Natural killer cell treated with Interleukin-12 subunit alpha and Interleukin-12 subunit beta and Interleukin-15 and Interleukin-18, amount 100 ng/mL, for 72 hours (primary cell): ENCODE measurements around the gene ENC1. TPM values are rescaled to one million over a fixed set of nuclear protein-coding genes. Genes with fewer than 3 reads are reported as not detected.

ENCODE experiments used
- ATAC-seq, 2 donors: fragments of 150-1000 bp; cut with Tn5 transposase in 1 of 2; sonication (Bioruptor Pico), chemical (Tn5 transposase) in 1 of 2; 2 replicates each; pipeline ENCODE4 v1.10.0; 2021
- DNase-seq: peaks from one replicate; pipeline ENCODE4 v3.0.0; 2022; ENCODE audit warnings: low spot score
- H3K27ac Mint-ChIP-seq, 2 donors: 1 replicate in 1 of 2; 2 replicates in 1 of 2; pipeline ENCODE4 v1.8.0; 2022; ENCODE audit warnings: mixed read lengths in 2 of 2, mild to moderate bottlenecking in 1 of 2, moderate library complexity in 1 of 2
- H3K27me3 Mint-ChIP-seq, 2 donors: 1 replicate in 1 of 2; 2 replicates in 1 of 2; pipeline ENCODE4 v1.8.0; 2022; ENCODE audit warnings: mixed read lengths in 2 of 2
- H3K36me3 Mint-ChIP-seq: one replicate; pipeline ENCODE4 v1.8.0; 2022; ENCODE audit warnings: mixed read lengths
- H3K4me1 Mint-ChIP-seq, 2 donors: 1 replicate in 1 of 2; 2 replicates in 1 of 2; pipeline ENCODE4 v1.8.0; 2022; ENCODE audit warnings: low read depth in 2 of 2, mixed read lengths in 2 of 2, mild to moderate bottlenecking in 1 of 2
- H3K4me3 Mint-ChIP-seq: one replicate; pipeline ENCODE4 v1.8.0; 2022; ENCODE audit warnings: mixed read lengths
- H3K9me3 Mint-ChIP-seq: 2 replicates; pipeline ENCODE4 v1.8.0; 2022; ENCODE audit warnings: mixed read lengths
- total RNA-seq, 2 donors: library from RNA; stranded (reverse); gene quantifications; one replicate each; pipeline ENCODE4 v1.2.3, GENCODE V29; 2022

The ENC1 gene
- total RNA-seq, 2 donors from 2014 or later: 6.3 to 6.9 TPM

GRCh38 chr5:74622122-74622521 lies 18.4 kb downstream of the ENC1 start:
- no peak overlapping the region for H3K27ac Mint-ChIP-seq
- no peaks in the 10 kb centered on the region for H3K9me3 Mint-ChIP-seq
- ATAC-seq: peak; percentile 24 to 78
- H3K36me3 Mint-ChIP-seq: no peaks in the 10 kb centered on the region
- H3K4me3 Mint-ChIP-seq: no peak overlapping the region
- DNase-seq: no peak
- peaks cover 0 to 4% of the 10 kb centered on the region in 2 donors for H3K27me3 Mint-ChIP-seq
- H3K4me1 Mint-ChIP-seq: peaks cover 10 to 12% of the 10 kb centered on the region in 2 donors

- H3K4me3 Mint-ChIP-seq: no peak overlapping the region
- no peaks in the 10 kb centered on the region for H3K9me3 Mint-ChIP-seq
- no peak overlapping the region for H3K27ac Mint-ChIP-seq
- peaks cover 10 to 12% of the 10 kb centered on the region in 2 donors for H3K4me1 Mint-ChIP-seq
- ATAC-seq (no peak), DNase-seq (no peak)
- no peaks in the 10 kb centered on the region for H3K36me3 Mint-ChIP-seq
- peaks cover 0 to 4% of the 10 kb centered on the region in 2 donors for H3K27me3 Mint-ChIP-seq
These were observed 19.0 kb downstream of the ENC1 start for GRCh38 chr5:74621492-74621891.

- ATAC-seq: no peak
- H3K27me3 Mint-ChIP-seq: peaks cover 0 to 4% of the 10 kb centered on the region in 2 donors
- DNase-seq: no peak
- peak overlapping the region in 1 of 2 donors; percentile 49 for H3K27ac Mint-ChIP-seq
- no peaks in the 10 kb centered on the region for H3K9me3 Mint-ChIP-seq
- H3K4me1 Mint-ChIP-seq: peaks cover 4 to 10% of the 10 kb centered on the region in 2 donors
- no peaks in the 10 kb centered on the region for H3K36me3 Mint-ChIP-seq
- H3K4me3 Mint-ChIP-seq: no peak overlapping the region
These were observed 21.2 kb downstream of the ENC1 start for GRCh38 chr5:74619308-74619707.

GRCh38 chr5:74618106-74618505 lies 22.4 kb downstream of the ENC1 start:
- peak overlapping the region in 1 of 2 donors; percentile 38 for H3K27ac Mint-ChIP-seq
- peaks cover 4 to 10% of the 10 kb centered on the region in 2 donors for H3K4me1 Mint-ChIP-seq
- no peaks in the 10 kb centered on the region for H3K36me3 Mint-ChIP-seq
- H3K4me3 Mint-ChIP-seq: no peak overlapping the region
- DNase-seq (no peak), ATAC-seq (no peak)
- no peaks in the 10 kb centered on the region for H3K9me3 Mint-ChIP-seq
- peaks cover 0 to 4% of the 10 kb centered on the region in 2 donors for H3K27me3 Mint-ChIP-seq

- H3K4me1 Mint-ChIP-seq: peaks cover 4 to 10% of the 10 kb centered on the region in 2 donors
- no peak for ATAC-seq
- no peaks in the 10 kb centered on the region for H3K9me3 Mint-ChIP-seq
- peak overlapping the region in 1 of 2 donors; percentile 38 for H3K27ac Mint-ChIP-seq
- no peak for DNase-seq
- H3K27me3 Mint-ChIP-seq: peaks cover 0 to 4% of the 10 kb centered on the region in 2 donors
- no peak overlapping the region for H3K4me3 Mint-ChIP-seq
- no peaks in the 10 kb centered on the region for H3K36me3 Mint-ChIP-seq
These were observed 23.3 kb downstream of the ENC1 start for GRCh38 chr5:74617202-74617601.

- DNase-seq: no peak
- H3K4me3 Mint-ChIP-seq: no peak overlapping the region
- peak in 1 of 2 donors; percentile 15 for ATAC-seq
- H3K27me3 Mint-ChIP-seq: peaks cover 0 to 3% of the 10 kb centered on the region in 2 donors
- H3K36me3 Mint-ChIP-seq: no peaks in the 10 kb centered on the region
- peak overlapping the region in 1 of 2 donors; percentile 38 for H3K27ac Mint-ChIP-seq
- H3K4me1 Mint-ChIP-seq: peaks cover 0 to 5% of the 10 kb centered on the region in 2 donors
- H3K9me3 Mint-ChIP-seq: no peaks in the 10 kb centered on the region
These were observed 24.0 kb downstream of the ENC1 start for GRCh38 chr5:74616236-74617146.

GRCh38 chr5:74613283-74613682 lies 27.2 kb downstream of the ENC1 start:
- no peaks in the 10 kb centered on the region for H3K9me3 Mint-ChIP-seq
- no peak overlapping the region for H3K4me3 Mint-ChIP-seq
- H3K4me1 Mint-ChIP-seq: peaks cover 0 to 5% of the 10 kb centered on the region in 2 donors
- ATAC-seq: no peak
- H3K27ac Mint-ChIP-seq: no peak overlapping the region
- peaks cover 0 to 4% of the 10 kb centered on the region in 2 donors for H3K27me3 Mint-ChIP-seq
- no peak for DNase-seq
- H3K36me3 Mint-ChIP-seq: no peaks in the 10 kb centered on the region

- no peaks in the 10 kb centered on the region for H3K36me3 Mint-ChIP-seq
- ATAC-seq (no peak), DNase-seq (no peak)
- H3K4me3 Mint-ChIP-seq: no peak overlapping the region
- no peaks in the 10 kb centered on the region for H3K4me1 Mint-ChIP-seq
- H3K27me3 Mint-ChIP-seq: peaks cover 0 to 4% of the 10 kb centered on the region in 2 donors
- H3K9me3 Mint-ChIP-seq: no peaks in the 10 kb centered on the region
- H3K27ac Mint-ChIP-seq: no peak overlapping the region
These were observed 28.5 kb downstream of the ENC1 start for GRCh38 chr5:74612045-74612444.

- Mint-ChIP-seq H3K36me3 (no peaks in the 10 kb centered on the region), H3K9me3 (no peaks in the 10 kb centered on the region), H3K4me1 (no peaks in the 10 kb centered on the region), H3K27ac (peak overlapping the region in 1 of 2 donors; percentile 26), H3K4me3 (no peak overlapping the region), H3K27me3 (peaks cover 0 to 4% of the 10 kb centered on the region in 2 donors)
- no peak for ATAC-seq
- no peak for DNase-seq
These were observed 31.6 kb downstream of the ENC1 start for GRCh38 chr5:74608736-74609601.

- H3K36me3 Mint-ChIP-seq: no peaks in the 10 kb centered on the region
- no peaks in the 10 kb centered on the region for H3K4me1 Mint-ChIP-seq
- no peak overlapping the region for H3K27ac Mint-ChIP-seq
- H3K27me3 Mint-ChIP-seq: peaks cover 7 to 17% of the 10 kb centered on the region in 2 donors
- H3K9me3 Mint-ChIP-seq: no peaks in the 10 kb centered on the region
- ATAC-seq: no peak
- H3K4me3 Mint-ChIP-seq: no peak overlapping the region
- no peak for DNase-seq
These were observed 34.8 kb downstream of the ENC1 start for GRCh38 chr5:74605759-74606158.

- no peak for DNase-seq
- Mint-ChIP-seq H3K36me3 (no peaks in the 10 kb centered on the region), H3K4me1 (no peaks in the 10 kb centered on the region), H3K27ac (no peak overlapping the region), H3K27me3 (peaks cover 7 to 17% of the 10 kb centered on the region in 2 donors), H3K9me3 (no peaks in the 10 kb centered on the region), H3K4me3 (no peak overlapping the region)
- no peak for ATAC-seq
These were observed 37.2 kb downstream of the ENC1 start for GRCh38 chr5:74603376-74603775.

GRCh38 chr5:74599148-74599547 lies 41.4 kb downstream of the ENC1 start:
- Mint-ChIP-seq H3K9me3 (no peaks in the 10 kb centered on the region), H3K4me3 (no peak overlapping the region), H3K4me1 (no peaks in the 10 kb centered on the region), H3K27me3 (peaks cover 13 to 19% of the 10 kb centered on the region in 2 donors), H3K27ac (no peak overlapping the region), H3K36me3 (no peaks in the 10 kb centered on the region)
- no peak for DNase-seq
- no peak for ATAC-seq

GRCh38 chr5:74598731-74599130 lies 41.8 kb downstream of the ENC1 start:
- peaks cover 13 to 18% of the 10 kb centered on the region in 2 donors for H3K27me3 Mint-ChIP-seq
- H3K9me3 Mint-ChIP-seq: no peaks in the 10 kb centered on the region
- no peak for DNase-seq
- no peaks in the 10 kb centered on the region for H3K36me3 Mint-ChIP-seq
- H3K4me3 Mint-ChIP-seq: no peak overlapping the region
- no peak for ATAC-seq
- H3K27ac Mint-ChIP-seq: no peak overlapping the region
- no peaks in the 10 kb centered on the region for H3K4me1 Mint-ChIP-seq

- DNase-seq (no peak), ATAC-seq (no peak)
- H3K4me1 Mint-ChIP-seq: peaks cover 0 to 4% of the 10 kb centered on the region in 2 donors
- H3K27me3 Mint-ChIP-seq: peaks cover 10% of the 10 kb centered on the region in 2 donors
- no peaks in the 10 kb centered on the region for H3K9me3 Mint-ChIP-seq
- no peak overlapping the region for H3K4me3 Mint-ChIP-seq
- H3K27ac Mint-ChIP-seq: no peak overlapping the region
- no peaks in the 10 kb centered on the region for H3K36me3 Mint-ChIP-seq
These were observed 43.6 kb downstream of the ENC1 start for GRCh38 chr5:74596927-74597326.
